Neural cell (in vitro differentiated cells): Measurements from ENCODE around the gene NEDD4L. TPM values are rescaled to one million over a fixed set of nuclear protein-coding genes. Genes with fewer than 3 reads are reported as not detected.

Experiments
- H2AFZ ChIP-seq: fragments of 200-600, 300-800 bp; sonication (generic), shearing (Covaris generic); 2 replicates; pipeline ENCODE4 v1.6.0; 2014; ENCODE audit warnings: low read depth, mild to moderate bottlenecking, antibody characterized with exemption, low read length, moderate library complexity
- H3F3A ChIP-seq: fragments of 200-600 bp; shearing (Covaris generic); 2 replicates; pipeline ENCODE4 v1.6.1; 2016; ENCODE audit warnings: mild to moderate bottlenecking, moderate library complexity, mixed read lengths, antibody characterized with exemption, low read length; ENCODE audit not compliant: insufficient read depth, poor library complexity, severe bottlenecking
- H3K27ac ChIP-seq: fragments of 200-600, 300-800 bp; sonication (generic), shearing (Covaris generic); 2 replicates; pipeline ENCODE4 v1.5.1; 2014; ENCODE audit warnings: mild to moderate bottlenecking, low read length, moderate library complexity
- H3K27me3 ChIP-seq: fragments of 300-800, 200-600 bp; sonication (generic), shearing (Covaris generic); 2 replicates; pipeline ENCODE4 v1.6.0; 2014; ENCODE audit warnings: mild to moderate bottlenecking, low read depth, low read length, moderate library complexity; ENCODE audit not compliant: insufficient read depth
- H3K36me3 ChIP-seq: fragments of 300-800, 200-600 bp; sonication (generic), shearing (Covaris generic); 2 replicates; pipeline ENCODE4 v1.5.1; 2014; ENCODE audit warnings: mild to moderate bottlenecking, antibody characterized with exemption, low read length, moderate library complexity; ENCODE audit not compliant: insufficient read depth
- H3K4me2 ChIP-seq: fragments of 300-800, 200-600 bp; sonication (generic), shearing (Covaris generic); 2 replicates; pipeline ENCODE4 v1.6.0; 2014; ENCODE audit warnings: mild to moderate bottlenecking, low read length
- H3K4me3 ChIP-seq: fragments of 300-800, 200-600 bp; sonication (generic), shearing (Covaris generic); 2 replicates; pipeline ENCODE4 v1.5.1; 2014; ENCODE audit warnings: mild to moderate bottlenecking, low read length, moderate library complexity
- H3K79me2 ChIP-seq: fragments of 200-600 bp; shearing (Covaris generic); replicated peaks from 2 replicates; pipeline ENCODE4 v1.6.0; 2014; ENCODE audit warnings: mild to moderate bottlenecking, low read length, moderate library complexity; ENCODE audit not compliant: insufficient read depth
- H3K9ac ChIP-seq: fragments of 300-800, 200-600 bp; sonication (generic), shearing (Covaris generic); 2 replicates; pipeline ENCODE4 v1.6.1; 2016; ENCODE audit warnings: mild to moderate bottlenecking, low read length, mixed read lengths
- H3K9me2 ChIP-seq: fragments of 200-600 bp; shearing (Covaris generic); 2 replicates; pipeline ENCODE4 v1.6.1; 2016; ENCODE audit warnings: mild to moderate bottlenecking, low read length, mixed read lengths; ENCODE audit not compliant: insufficient read depth
- H3K9me3 ChIP-seq: fragments of 200-600, 300-800 bp; sonication (generic), shearing (Covaris generic); 2 replicates; pipeline ENCODE4 v1.6.1; 2016; ENCODE audit warnings: mild to moderate bottlenecking, mixed run types, low read length, moderate library complexity, mixed read lengths
- H4K20me1 ChIP-seq: fragments of 200-600 bp; shearing (Covaris generic); 2 replicates; pipeline ENCODE4 v1.6.1; 2016; ENCODE audit warnings: mild to moderate bottlenecking, mixed run types; ENCODE audit not compliant: insufficient read depth
- EP300 ChIP-seq: fragments of 450-650 bp; conservative IDR thresholded peaks from 2 replicates; pipeline ENCODE4 v1.6.1; 2014; ENCODE audit warnings: antibody characterized with exemption, mild to moderate bottlenecking, moderate library complexity; ENCODE audit not compliant: poor library complexity, severe bottlenecking
- EZH2 ChIP-seq: fragments of 200-600, 300-800 bp; shearing (Covaris generic), sonication (generic); IDR thresholded peaks from 2 replicates; pipeline ENCODE4 v1.6.1; 2014; ENCODE audit warnings: antibody characterized with exemption, low read length, borderline replicate concordance, mild to moderate bottlenecking; ENCODE audit not compliant: insufficient read depth, poor library complexity, severe bottlenecking
- MXI1 ChIP-seq: fragments of 450-650 bp; conservative IDR thresholded peaks from 2 replicates; pipeline ENCODE4 v1.6.1; 2014; ENCODE audit warnings: antibody characterized with exemption, mild to moderate bottlenecking; ENCODE audit not compliant: poor library complexity, severe bottlenecking
- POLR2AphosphoS5 ChIP-seq: IDR thresholded peaks from 2 replicates; pipeline ENCODE4 v1.6.1; 2012
- RAD21 ChIP-seq: fragments of 450-650 bp; conservative IDR thresholded peaks from 2 replicates; pipeline ENCODE4 v1.6.1; 2014; ENCODE audit warnings: antibody characterized with exemption, mild to moderate bottlenecking, moderate library complexity
- SMC3 ChIP-seq: fragments of 450-650 bp; conservative IDR thresholded peaks from 2 replicates; pipeline ENCODE4 v1.6.1; 2014; ENCODE audit warnings: antibody characterized with exemption, mild to moderate bottlenecking, moderate library complexity; ENCODE audit not compliant: poor library complexity
- TAF1 ChIP-seq: IDR thresholded peaks from 2 replicates; pipeline ENCODE4 v1.6.1; 2012; ENCODE audit warnings: low read depth
- polyA plus RNA-seq: library from polyadenylated mRNA; depleted of rRNA; stranded (reverse); fragments of >200 nt; gene quantifications from 2 replicates; pipeline ENCODE4 v1.2.3, GENCODE V29; 2014
- TF ChIP-seq, protein P1 (sequence below): IDR thresholded peaks from 2 replicates; pipeline ENCODE4 v1.6.1; 2012; ENCODE audit warnings: borderline replicate concordance
- TF ChIP-seq, protein P2 (sequence below): fragments of 450-650 bp; IDR thresholded peaks from 2 replicates; pipeline ENCODE4 v1.5.1; 2014; ENCODE audit warnings: antibody characterized with exemption, mild to moderate bottlenecking, moderate library complexity; ENCODE audit not compliant: poor library complexity, severe bottlenecking

Gene NEDD4L
- polyA plus RNA-seq, 1 donor from 2014 or later: 97.9 TPM

DNA sequence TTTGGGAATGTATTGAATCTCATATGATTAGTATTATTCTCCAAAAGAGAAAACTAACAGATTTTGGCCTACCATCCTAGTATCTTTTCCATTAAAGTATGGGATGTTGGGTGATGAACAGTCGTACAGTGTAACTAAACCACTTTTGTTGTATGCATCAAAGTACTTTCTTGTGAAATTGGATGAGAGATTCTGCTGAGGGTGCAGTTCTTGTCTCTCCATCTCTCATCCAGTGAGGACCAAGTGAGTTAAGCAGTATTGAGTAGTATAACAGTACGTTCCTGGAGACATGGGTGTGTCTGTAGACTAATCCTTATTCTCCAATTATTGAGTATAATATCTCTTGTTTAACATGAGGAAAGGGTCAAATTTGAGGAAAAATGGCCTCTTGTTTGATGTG, 209.3 kb downstream of the NEDD4L start:
- Histone ChIP-seq H2AFZ (no peak overlapping the region), H3K9me3 (no peaks in the 10 kb centered on the region), H3K79me2 (peaks cover 8% of the 10 kb centered on the region), H3F3A (no peaks in the 10 kb centered on the region), H3K27ac (no peak overlapping the region), H3K27me3 (no peaks in the 10 kb centered on the region), H3K9me2 (no peaks in the 10 kb centered on the region), H3K4me2 (no peak overlapping the region), H4K20me1 (peaks cover 3% of the 10 kb centered on the region), H3K4me3 (no peak overlapping the region), H3K9ac (no peak overlapping the region), H3K36me3 (peaks cover 4% of the 10 kb centered on the region)
- TF ChIP-seq, protein P1, sequence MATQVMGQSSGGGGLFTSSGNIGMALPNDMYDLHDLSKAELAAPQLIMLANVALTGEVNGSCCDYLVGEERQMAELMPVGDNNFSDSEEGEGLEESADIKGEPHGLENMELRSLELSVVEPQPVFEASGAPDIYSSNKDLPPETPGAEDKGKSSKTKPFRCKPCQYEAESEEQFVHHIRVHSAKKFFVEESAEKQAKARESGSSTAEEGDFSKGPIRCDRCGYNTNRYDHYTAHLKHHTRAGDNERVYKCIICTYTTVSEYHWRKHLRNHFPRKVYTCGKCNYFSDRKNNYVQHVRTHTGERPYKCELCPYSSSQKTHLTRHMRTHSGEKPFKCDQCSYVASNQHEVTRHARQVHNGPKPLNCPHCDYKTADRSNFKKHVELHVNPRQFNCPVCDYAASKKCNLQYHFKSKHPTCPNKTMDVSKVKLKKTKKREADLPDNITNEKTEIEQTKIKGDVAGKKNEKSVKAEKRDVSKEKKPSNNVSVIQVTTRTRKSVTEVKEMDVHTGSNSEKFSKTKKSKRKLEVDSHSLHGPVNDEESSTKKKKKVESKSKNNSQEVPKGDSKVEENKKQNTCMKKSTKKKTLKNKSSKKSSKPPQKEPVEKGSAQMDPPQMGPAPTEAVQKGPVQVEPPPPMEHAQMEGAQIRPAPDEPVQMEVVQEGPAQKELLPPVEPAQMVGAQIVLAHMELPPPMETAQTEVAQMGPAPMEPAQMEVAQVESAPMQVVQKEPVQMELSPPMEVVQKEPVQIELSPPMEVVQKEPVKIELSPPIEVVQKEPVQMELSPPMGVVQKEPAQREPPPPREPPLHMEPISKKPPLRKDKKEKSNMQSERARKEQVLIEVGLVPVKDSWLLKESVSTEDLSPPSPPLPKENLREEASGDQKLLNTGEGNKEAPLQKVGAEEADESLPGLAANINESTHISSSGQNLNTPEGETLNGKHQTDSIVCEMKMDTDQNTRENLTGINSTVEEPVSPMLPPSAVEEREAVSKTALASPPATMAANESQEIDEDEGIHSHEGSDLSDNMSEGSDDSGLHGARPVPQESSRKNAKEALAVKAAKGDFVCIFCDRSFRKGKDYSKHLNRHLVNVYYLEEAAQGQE: no peak
- TF ChIP-seq EZH2 (no peak), SMC3 (no peak), EP300 (no peak), MXI1 (no peak), POLR2AphosphoS5 (no peak), RAD21 (no peak), TAF1 (no peak)
- TF ChIP-seq, protein P2, sequence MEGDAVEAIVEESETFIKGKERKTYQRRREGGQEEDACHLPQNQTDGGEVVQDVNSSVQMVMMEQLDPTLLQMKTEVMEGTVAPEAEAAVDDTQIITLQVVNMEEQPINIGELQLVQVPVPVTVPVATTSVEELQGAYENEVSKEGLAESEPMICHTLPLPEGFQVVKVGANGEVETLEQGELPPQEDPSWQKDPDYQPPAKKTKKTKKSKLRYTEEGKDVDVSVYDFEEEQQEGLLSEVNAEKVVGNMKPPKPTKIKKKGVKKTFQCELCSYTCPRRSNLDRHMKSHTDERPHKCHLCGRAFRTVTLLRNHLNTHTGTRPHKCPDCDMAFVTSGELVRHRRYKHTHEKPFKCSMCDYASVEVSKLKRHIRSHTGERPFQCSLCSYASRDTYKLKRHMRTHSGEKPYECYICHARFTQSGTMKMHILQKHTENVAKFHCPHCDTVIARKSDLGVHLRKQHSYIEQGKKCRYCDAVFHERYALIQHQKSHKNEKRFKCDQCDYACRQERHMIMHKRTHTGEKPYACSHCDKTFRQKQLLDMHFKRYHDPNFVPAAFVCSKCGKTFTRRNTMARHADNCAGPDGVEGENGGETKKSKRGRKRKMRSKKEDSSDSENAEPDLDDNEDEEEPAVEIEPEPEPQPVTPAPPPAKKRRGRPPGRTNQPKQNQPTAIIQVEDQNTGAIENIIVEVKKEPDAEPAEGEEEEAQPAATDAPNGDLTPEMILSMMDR: no peak

DNA sequence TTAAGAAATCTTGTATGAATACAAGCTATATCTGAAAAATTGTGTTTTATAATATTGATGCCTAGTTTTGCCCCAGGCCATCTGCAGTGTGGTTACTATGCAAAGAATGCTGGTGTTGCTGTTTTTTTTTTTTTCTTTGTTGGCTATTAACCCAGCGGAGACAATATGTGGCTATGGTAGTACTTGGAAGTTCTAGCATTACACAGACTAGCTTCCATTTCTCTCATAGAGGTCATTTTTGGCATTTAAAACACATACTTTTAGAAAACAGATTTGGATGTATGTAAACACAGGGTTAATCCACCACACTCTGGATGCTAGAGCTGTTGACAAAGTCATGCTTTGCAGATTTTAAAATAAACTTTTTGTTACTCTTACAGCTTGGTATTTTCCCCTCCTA, 209.8 kb downstream of the NEDD4L start:
- no peaks in the 10 kb centered on the region for H3K27me3 ChIP-seq
- no peak overlapping the region for H3K4me2 ChIP-seq
- no peaks in the 10 kb centered on the region for H3F3A ChIP-seq
- H3K27ac ChIP-seq: no peak overlapping the region
- H3K36me3 ChIP-seq: peaks cover 4% of the 10 kb centered on the region
- H3K79me2 ChIP-seq: peaks cover 8% of the 10 kb centered on the region
- H3K9me2 ChIP-seq: no peaks in the 10 kb centered on the region
- no peak overlapping the region for H2AFZ ChIP-seq
- H3K4me3 ChIP-seq: no peak overlapping the region
- peaks cover 3% of the 10 kb centered on the region for H4K20me1 ChIP-seq
- H3K9me3 ChIP-seq: no peaks in the 10 kb centered on the region
- TF ChIP-seq EZH2 (no peak), POLR2AphosphoS5 (no peak), MXI1 (no peak), TAF1 (no peak), EP300 (no peak), RAD21 (no peak), SMC3 (no peak)
- TF ChIP-seq, protein P1: no peak
- TF ChIP-seq, protein P2: no peak
- no peak overlapping the region for H3K9ac ChIP-seq
